ENCODE data around the gene GPX2.

The GPX2 gene

DNA sequence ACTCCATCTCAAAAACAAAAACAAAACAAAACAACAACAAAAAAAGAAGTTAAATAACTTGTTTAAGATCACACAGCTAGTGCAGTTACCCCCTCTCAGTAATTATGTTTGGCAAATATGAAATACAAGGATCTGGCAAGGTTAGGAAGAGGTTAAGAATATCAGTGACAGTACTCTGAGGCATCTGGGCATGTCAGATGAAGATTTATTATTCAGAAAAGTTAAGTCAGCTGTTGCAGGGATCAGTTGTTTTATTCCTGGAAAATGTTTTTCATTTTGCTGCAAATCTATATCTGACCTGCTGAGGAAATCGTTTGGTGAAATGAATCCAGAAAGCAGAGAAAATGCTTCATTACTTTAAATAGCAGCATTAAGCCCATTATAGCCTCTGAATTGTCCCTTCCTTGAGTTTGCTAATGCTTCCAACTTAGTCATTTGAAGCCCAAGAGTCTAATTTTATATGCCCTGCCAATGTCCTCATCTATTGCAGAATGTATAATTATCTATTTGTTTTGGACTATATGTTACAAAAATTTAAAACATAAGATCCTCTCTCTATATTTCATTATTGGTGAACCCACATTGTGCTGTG, 8.1 kb downstream of the GPX2 start:
- TF ChIP-seq FOXM1 (IDR thresholded peaks at IDR 0.05; ENCODE audit: borderline replicate concordance, low read depth) (no peak), TCF12 (IDR thresholded peaks at IDR 0.05; ENCODE audit: low read depth) (no peak), EGR1 (IDR thresholded peaks at IDR 0.05) (no peak), TEAD4 (IDR thresholded peaks at IDR 0.05) (no peak), NFIC (IDR thresholded peaks at IDR 0.05) (no peak), TAF1 (IDR thresholded peaks at IDR 0.05; ENCODE audit: low read depth) (no peak), RAD21 (IDR thresholded peaks at IDR 0.05; ENCODE audit: low read depth) (no peak), EP300 (IDR thresholded peaks at IDR 0.05; ENCODE audit: borderline replicate concordance) (no peak), CREB1 (IDR thresholded peaks at IDR 0.05; ENCODE audit: low read depth) (no peak), YY1 (IDR thresholded peaks at IDR 0.05; ENCODE audit: low read depth) (no peak), CEBPB (IDR thresholded peaks at IDR 0.05) (no peak), ZBTB7A (IDR thresholded peaks at IDR 0.05; ENCODE audit: low read depth) (no peak)
- TF ChIP-seq, protein P1, sequence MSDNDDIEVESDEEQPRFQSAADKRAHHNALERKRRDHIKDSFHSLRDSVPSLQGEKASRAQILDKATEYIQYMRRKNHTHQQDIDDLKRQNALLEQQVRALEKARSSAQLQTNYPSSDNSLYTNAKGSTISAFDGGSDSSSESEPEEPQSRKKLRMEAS (IDR thresholded peaks at IDR 0.05), result no peak
- TF ChIP-seq, protein P2, sequence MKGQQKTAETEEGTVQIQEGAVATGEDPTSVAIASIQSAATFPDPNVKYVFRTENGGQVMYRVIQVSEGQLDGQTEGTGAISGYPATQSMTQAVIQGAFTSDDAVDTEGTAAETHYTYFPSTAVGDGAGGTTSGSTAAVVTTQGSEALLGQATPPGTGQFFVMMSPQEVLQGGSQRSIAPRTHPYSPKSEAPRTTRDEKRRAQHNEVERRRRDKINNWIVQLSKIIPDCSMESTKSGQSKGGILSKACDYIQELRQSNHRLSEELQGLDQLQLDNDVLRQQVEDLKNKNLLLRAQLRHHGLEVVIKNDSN (IDR thresholded peaks at IDR 0.05), result no peak
- TF ChIP-seq, protein P3, sequence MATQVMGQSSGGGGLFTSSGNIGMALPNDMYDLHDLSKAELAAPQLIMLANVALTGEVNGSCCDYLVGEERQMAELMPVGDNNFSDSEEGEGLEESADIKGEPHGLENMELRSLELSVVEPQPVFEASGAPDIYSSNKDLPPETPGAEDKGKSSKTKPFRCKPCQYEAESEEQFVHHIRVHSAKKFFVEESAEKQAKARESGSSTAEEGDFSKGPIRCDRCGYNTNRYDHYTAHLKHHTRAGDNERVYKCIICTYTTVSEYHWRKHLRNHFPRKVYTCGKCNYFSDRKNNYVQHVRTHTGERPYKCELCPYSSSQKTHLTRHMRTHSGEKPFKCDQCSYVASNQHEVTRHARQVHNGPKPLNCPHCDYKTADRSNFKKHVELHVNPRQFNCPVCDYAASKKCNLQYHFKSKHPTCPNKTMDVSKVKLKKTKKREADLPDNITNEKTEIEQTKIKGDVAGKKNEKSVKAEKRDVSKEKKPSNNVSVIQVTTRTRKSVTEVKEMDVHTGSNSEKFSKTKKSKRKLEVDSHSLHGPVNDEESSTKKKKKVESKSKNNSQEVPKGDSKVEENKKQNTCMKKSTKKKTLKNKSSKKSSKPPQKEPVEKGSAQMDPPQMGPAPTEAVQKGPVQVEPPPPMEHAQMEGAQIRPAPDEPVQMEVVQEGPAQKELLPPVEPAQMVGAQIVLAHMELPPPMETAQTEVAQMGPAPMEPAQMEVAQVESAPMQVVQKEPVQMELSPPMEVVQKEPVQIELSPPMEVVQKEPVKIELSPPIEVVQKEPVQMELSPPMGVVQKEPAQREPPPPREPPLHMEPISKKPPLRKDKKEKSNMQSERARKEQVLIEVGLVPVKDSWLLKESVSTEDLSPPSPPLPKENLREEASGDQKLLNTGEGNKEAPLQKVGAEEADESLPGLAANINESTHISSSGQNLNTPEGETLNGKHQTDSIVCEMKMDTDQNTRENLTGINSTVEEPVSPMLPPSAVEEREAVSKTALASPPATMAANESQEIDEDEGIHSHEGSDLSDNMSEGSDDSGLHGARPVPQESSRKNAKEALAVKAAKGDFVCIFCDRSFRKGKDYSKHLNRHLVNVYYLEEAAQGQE (IDR thresholded peaks at IDR 0.05; ENCODE audit: low read depth), result no peak

DNA sequence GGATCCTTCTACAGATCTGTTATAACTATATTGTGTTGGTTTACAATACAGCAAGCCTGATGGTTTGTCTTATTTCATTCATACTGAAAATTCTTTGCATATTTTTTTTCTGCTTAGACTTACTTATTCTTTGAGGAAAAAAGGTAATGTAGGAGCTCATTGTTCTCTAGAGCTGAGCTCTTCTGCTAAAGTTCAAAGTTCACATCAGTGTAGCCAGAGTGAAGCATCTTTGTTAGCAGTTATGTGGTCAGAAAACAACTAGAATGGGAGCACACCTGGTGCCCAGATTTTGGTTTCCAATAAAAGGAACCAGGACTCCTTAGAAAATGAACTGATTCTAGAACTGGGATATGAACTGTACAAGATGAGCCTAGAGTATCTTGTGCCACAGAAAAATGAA, 10.3 kb downstream of the GPX2 start:
- TF ChIP-seq, protein P3 (IDR thresholded peaks at IDR 0.05; ENCODE audit: low read depth), result no peak
- TF ChIP-seq, protein P2 (IDR thresholded peaks at IDR 0.05), result no peak
- TF ChIP-seq RAD21 (IDR thresholded peaks at IDR 0.05; ENCODE audit: low read depth), result no peak
- TF ChIP-seq TEAD4 (IDR thresholded peaks at IDR 0.05), result no peak
- no peak for TF ChIP-seq NFIC (IDR thresholded peaks at IDR 0.05)
- no peak for TF ChIP-seq CEBPB (IDR thresholded peaks at IDR 0.05)
- TF ChIP-seq YY1 (IDR thresholded peaks at IDR 0.05; ENCODE audit: low read depth), result no peak
- no peak for TF ChIP-seq CREB1 (IDR thresholded peaks at IDR 0.05; ENCODE audit: low read depth)
- TF ChIP-seq EP300 (IDR thresholded peaks at IDR 0.05; ENCODE audit: borderline replicate concordance), result no peak
- TF ChIP-seq, protein P1 (IDR thresholded peaks at IDR 0.05), result no peak
- TF ChIP-seq FOXM1 (IDR thresholded peaks at IDR 0.05; ENCODE audit: borderline replicate concordance, low read depth), result no peak
- no peak for TF ChIP-seq TAF1 (IDR thresholded peaks at IDR 0.05; ENCODE audit: low read depth)
- no peak for TF ChIP-seq EGR1 (IDR thresholded peaks at IDR 0.05)
- no peak for TF ChIP-seq ZBTB7A (IDR thresholded peaks at IDR 0.05; ENCODE audit: low read depth)
- TF ChIP-seq TCF12 (IDR thresholded peaks at IDR 0.05; ENCODE audit: low read depth), result no peak

DNA sequence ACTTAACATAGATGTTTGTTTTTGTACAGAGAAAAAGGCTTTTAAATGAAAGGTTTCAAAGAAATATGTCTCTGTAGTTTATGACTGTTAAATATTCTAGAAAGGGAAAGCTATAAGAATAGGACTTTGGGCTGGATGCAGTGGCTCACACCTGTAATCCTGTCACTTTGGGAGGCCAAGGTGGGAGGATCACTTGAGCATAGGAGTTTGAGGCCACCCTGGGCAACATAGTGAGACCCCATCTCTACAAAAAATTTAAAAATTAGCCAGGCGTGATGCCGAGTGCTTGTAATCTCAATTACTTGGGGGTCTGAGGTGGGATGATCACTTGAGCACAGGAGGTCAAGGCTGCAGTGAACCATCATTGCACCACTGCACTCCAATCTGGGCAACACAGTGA, 11.4 kb downstream of the GPX2 start:
- no peak for TF ChIP-seq EP300 (IDR thresholded peaks at IDR 0.05; ENCODE audit: borderline replicate concordance)
- TF ChIP-seq TAF1 (IDR thresholded peaks at IDR 0.05; ENCODE audit: low read depth), result no peak
- TF ChIP-seq, protein P3 (IDR thresholded peaks at IDR 0.05; ENCODE audit: low read depth), result no peak
- TF ChIP-seq TEAD4 (IDR thresholded peaks at IDR 0.05), result no peak
- TF ChIP-seq, protein P2 (IDR thresholded peaks at IDR 0.05), result no peak
- TF ChIP-seq NFIC (IDR thresholded peaks at IDR 0.05), result no peak
- TF ChIP-seq TCF12 (IDR thresholded peaks at IDR 0.05; ENCODE audit: low read depth), result no peak
- TF ChIP-seq EGR1 (IDR thresholded peaks at IDR 0.05), result no peak
- no peak for TF ChIP-seq CREB1 (IDR thresholded peaks at IDR 0.05; ENCODE audit: low read depth)
- no peak for TF ChIP-seq YY1 (IDR thresholded peaks at IDR 0.05; ENCODE audit: low read depth)
- TF ChIP-seq, protein P1 (IDR thresholded peaks at IDR 0.05), result no peak
- no peak for TF ChIP-seq RAD21 (IDR thresholded peaks at IDR 0.05; ENCODE audit: low read depth)
- no peak for TF ChIP-seq ZBTB7A (IDR thresholded peaks at IDR 0.05; ENCODE audit: low read depth)

Measured in Ishikawa (cell line).